HG03442 (cell line): ENCODE results near the gene ARHGEF12.
A peak's percentile ranks its signal among the peaks of the same experiment; 100 is the strongest.

ENCODE experiments used
- ATAC-seq: cut with Tn5 transposase; IDR thresholded peaks from one replicate; pipeline ENCODE4 v1.9.1; 2021; ENCODE audit warnings: mild to moderate bottlenecking, moderate library complexity; ENCODE audit not compliant: unreplicated experiment

ARHGEF12 gene

DNA sequence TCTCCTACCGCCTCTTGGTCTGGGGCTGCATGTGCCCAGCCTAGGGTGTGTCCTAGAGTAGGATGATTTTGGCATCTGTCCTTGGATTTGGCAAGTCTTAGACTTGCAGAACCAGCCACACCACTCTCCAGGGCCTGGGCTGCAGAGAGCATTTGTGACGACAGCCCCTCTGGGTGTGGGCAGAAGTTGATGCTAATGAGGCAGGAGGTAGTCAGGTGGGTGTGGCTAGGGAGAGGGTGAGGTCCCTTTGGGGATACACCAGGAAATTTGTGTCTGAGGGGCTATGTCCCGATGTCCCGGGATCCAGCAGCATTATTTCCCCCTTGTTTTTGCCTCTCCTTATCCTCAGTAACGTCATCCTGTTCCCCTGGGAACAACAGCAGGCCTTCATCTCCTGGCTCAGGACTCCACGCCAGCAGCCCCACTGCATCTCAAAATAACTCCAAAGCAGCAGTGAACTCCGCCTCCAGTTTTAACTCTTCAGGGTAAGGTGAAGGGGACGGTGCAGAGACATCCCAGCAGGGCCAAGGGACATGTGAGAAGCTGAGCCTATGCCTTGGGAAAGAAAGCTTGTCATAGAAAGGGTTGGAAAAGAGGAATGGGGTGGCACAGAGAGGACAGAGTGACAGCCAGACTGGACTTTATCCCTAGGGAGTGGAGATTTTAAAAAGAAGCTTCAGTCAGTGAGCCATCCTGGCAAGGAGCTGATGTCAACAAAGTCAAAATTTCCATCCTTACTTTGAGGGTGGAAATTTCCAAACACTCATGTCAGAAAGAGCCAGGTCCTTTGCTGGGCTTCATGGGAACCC is 19.1 kb upstream of the ARHGEF12 start:
- no peak for ATAC-seq

DNA sequence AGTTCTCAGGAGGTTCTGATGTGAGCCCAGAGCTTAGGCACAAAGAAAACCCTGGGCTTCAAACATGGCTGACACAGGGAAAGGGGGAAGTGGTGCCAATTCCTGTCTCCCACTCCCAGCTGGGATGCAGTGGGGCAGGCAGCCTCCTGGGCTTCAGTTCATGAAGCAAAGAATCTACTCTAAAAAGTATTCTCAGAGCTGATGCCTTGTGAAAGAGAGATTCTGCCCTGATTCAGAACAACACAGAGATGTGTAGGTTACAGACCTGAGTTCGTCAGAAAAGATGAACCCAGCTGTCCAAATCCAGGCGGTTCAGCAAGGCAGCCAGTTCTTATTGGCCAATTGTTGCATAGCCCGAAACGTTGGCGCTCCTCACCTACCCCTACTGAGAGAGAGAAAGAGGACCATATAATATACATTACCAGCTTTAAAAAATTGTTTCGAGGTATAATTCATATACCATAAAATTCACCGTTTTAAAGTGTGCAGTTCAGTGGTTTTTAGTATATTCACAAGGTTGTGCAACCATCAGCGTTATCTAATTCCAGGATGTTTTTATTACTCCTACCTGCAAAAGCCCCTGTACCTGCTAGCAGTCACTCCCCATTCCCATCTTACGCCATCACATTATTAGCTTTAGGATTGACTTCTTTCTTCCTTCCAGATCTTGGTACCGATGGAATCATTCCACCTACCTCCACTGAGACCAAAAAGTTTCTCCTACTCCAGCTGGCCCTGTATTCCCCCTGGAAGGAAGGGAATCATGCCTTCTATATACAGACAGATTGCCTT is 18.3 kb upstream of the ARHGEF12 start:
- no peak for ATAC-seq

DNA sequence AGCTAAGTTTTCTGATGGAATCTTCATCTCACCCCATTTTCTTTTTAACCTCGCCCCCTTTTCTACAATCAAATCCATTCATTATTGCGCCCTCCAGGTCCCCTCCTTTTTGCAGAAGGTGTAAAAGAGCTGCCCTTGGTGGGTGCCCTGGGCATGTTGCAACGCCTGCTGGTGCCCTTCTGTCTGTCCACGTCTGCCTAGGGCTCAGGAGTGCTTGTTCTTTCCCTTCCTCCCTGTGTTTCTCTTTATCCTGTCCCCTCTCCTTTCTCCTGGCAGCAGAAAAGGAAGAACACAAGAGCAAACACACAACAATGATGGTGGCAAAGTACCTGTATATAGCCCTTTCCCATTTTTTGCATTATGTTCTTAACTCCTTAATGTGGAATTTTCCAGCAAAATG is 17.3 kb upstream of the ARHGEF12 start:
- no peak for ATAC-seq

DNA sequence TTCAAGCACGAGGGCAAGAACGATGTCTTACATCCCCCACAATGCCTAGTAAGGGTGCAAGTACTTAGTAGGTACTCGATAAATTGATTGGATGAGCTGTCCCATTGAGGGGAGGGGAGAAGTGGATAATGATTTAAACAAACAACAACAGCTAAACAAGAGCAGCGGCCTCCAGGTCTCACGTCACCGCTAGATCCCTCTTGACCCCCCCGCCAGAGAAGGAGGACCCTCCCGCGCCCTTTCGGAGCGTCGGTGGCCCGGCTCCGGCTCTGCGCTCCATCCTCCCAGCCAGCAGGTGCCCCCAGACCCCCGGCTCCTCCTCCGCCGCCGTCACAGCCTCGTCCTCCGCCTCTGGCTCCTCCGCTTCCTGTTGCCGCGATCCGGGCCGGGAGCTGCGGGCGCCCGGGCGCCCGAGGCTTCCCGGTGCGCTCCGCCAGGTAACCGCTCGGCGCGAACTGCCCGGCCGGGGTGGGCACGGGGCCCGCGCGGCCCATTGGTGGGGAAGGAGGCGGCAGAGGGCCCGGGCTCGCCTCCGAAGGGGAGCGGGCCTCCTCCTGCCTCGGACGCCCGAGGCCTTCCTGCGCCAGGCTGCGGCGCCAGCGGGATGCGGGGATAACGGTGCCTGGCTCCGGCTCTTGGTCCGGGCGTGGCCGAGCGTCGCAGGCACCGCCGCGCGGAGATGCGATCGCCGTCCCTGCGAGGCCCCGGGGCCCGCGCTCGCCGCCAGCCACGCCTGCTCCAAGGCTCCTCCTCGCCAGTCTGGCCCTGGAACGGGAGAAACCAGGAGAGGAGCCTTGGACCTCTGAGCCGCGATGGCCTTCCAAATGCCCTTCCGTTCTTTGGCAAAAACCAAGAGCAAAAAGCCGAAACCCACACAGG is 11.0 kb upstream of the ARHGEF12 start, which contains the start of gene TLCD5:
Gene TLCD5, plus strand, starts transcription at position 368 of the 879 bp plus-strand sequence. CDS start 2,143 bp downstream, outside the sequence.
- no peak for ATAC-seq

DNA sequence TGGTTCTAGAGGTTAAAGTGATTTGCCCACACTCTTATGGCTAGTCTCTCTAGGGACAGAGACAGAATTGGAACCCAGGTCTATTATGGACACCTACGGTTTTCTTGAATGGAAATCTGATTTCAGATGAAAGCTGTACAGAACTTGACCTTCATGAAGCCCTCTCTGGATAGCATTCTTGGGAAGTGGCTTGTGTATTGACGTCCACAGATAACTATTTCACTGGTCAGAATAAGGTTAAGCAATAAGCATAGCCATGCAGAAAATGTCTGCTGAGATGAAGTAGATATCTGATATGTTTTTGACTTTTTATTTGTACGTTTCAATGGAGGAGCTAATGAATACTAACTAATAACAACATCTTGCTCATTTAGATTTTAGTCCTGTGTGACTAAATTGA is 10.0 kb upstream of the ARHGEF12 start:
- ATAC-seq: no peak

DNA sequence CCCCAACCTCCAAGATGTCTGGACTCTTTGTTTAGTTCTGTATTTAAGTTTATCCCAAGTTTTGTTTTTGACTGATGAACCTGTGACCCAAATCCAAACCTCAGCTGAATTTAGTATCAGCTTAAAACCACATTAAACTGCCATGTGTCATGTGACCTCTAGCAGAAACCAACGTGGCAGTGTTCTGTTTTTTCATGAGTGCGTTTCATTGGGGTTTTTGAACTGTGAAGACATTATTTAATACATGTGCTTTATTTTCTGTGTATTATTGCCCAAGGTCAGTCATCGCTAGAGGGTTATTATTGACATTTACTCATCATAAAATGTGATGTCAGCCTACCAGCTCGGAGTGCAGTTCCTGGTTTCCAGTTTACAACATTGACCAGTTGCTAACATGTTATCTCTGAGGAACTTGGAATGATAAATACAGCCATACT is 9.3 kb upstream of the ARHGEF12 start:
- ATAC-seq: no peak

DNA sequence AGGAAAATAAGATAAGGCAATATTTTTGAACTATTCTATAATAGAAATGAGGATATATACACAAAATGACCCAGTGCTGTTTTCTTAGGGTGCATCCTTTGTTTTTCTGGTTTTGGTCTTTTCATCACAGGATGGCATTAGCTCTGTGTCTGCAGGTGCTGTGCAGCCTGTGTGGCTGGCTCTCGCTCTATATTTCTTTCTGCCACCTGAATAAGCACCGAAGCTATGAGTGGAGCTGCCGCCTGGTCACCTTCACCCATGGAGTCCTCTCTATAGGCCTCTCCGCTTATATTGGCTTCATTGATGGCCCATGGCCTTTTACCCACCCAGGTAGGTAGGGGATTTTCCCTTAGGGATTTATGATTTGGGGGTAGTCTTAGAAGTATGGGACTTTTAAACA is 8.9 kb upstream of the ARHGEF12 start:
- ATAC-seq: no peak

DNA sequence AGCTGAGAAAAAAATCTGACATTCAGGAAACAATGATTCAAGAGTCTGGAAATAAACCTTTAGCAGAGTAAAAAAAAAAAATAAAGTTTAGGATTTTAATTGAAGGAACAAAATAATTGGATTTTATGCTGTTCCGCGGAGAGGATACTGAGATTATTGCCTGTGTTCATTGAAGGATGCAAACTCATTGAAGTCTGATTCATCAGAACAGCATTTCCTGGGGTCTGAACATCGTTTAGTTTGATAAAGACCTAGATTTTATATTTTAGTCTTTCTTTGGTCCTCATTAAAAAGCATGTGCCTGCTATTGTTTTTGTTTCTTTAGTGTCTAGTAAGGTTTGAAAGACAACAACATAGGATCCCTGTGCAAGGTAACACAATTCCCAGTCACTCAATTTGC is 6.7 kb upstream of the ARHGEF12 start:
- ATAC-seq: no peak

DNA sequence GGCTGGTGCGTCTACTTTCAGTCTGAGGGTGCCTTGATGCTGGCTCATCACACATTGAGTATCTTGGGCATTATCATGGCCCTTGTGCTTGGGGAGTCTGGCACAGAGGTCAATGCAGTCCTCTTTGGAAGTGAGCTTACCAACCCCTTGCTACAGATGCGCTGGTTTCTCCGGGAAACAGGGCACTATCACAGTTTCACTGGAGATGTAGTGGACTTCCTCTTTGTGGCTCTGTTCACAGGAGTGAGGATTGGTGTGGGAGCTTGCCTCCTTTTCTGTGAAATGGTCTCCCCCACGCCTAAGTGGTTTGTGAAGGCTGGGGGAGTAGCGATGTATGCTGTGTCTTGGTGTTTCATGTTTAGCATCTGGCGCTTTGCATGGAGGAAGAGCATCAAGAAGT is 6.2 kb upstream of the ARHGEF12 start:
- no peak for ATAC-seq

DNA sequence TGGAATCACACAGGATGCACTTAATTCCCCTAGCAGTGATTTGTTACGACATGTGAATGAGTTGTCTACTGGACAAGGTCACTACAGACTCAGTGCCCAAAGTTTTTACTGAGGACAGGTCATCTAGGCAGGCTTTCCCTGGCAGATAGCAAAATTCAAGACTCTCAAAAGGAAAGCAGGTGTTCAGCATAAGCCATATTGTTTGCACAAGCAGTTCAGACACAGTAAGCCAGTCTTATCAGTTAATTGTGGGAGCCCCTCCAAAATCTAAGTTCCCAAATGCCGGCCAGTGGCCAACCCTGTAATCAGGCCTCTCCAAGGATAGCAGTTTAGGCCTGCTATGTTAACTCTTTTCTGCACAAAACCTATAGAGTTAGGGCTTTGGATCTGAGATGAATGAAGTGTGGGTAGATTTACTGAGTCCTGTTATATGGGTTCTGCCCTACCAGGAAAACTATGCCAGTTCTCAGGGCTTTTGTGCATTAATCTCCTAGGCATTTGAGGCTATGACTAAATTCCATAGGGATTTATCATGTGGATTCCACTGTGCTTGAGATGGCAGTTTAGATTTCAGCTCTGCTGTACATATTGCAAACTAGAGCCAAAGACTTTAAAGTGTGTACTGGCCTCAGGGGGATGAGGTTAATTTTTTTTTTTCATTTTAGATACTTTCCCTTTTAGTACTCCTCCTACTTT is 4.8 kb upstream of the ARHGEF12 start:
- no peak for ATAC-seq

DNA sequence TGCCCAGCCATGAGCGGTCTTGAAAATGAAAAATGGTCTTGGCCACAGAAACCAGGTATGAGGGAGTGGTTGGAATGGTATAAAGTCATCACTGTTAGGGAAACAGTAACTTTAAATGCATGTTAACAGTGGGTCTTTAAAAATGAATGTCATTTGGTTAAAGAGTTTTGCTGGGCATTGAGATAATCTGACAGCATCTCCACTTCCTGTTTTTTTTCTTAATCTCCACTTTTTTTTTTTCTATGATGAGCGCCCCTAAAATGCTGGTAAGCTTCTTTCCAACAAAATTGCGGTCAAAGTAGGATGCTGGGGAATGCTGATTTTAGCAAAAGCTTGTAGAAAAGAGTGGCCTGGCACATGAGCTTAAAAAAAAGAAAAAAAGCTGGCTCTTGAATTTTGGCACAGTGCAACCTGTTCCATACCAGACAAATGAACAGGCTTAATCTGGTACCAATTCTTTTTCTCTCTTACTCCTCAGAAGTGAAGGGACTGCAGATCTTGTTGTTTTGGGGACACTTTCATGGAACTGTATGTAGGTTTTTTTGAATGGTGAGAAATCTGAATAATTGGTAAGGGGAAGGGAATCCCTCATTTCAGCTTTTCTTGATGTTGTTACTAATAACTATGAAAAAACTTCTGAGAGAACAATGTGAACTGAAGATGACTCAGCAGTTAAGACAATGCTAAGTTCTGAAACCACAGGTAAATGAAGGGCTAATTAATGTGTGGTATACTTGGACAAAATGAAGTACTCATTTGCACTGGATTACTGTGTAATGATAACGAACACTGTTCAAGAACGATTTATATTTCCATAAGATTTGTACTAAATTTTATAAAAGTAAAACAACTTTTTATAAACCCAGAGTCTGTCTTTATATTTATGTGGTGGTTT is 3.1 kb upstream of the ARHGEF12 start:
- ATAC-seq: no peak

DNA sequence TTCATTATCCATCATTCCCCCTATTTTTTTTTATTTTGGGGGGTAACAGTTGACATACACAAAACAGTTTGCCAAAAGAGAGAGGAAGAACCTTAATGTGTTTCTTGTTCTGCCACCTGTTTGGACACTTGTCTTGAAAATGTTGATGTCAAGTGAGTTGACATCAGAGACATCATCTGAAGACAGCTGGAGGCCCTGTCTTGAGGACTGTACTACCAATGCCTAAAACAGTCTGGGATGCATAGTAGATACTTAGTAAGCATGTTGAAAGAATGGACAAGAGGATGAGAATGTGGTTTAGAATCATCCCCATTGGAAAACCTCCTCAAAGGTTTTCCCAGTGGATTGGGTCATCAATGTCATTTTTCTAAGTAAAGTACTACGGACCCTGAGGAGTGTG is 2.4 kb upstream of the ARHGEF12 start:
- no peak for ATAC-seq

DNA sequence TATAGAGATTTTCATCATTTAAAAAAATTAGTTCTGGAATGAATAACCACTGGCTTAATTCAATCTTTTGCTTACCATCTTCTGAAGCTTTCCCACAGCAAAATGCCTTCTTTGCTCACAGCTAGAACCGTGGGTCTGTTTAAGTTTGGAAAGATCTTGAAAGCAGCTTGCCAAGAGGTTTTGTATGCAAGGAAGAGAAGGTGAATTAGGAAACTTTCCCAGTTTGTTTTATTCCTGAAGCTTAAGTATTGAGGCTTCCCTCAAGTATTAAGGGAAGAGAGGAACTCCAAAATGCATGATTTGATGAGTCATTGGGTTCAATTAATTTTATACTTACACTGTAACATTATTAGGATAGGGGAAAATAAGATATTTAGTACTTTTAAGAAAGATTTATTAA is 1.9 kb upstream of the ARHGEF12 start:
- no peak for ATAC-seq

DNA sequence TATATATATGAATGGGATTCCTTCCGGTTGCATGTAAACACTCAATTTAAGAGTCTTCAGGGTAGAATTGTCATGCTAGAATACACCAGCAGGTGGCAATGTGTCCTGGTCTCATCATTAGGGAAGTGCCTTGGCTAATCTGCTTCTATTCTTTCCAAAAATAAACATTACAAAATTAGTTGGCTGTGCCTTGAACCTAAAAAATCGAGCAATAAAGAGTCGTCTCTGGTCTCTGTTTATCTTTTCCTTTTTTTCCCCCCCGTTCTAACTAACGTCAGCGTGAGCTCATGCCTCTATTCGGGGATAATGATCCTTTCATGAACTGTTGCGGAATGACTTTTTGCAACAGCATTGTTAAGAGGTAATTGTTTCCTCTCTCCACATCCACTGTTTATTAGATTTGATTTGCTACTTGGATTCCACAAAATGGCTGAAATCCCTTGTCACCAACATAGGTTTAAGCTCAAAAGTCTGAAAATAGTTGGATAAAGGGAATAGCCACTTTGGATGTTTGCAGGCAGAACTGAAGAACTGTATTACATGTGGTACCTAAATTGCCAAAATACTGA is 1.2 kb upstream of the ARHGEF12 start:
- no peak for ATAC-seq

DNA sequence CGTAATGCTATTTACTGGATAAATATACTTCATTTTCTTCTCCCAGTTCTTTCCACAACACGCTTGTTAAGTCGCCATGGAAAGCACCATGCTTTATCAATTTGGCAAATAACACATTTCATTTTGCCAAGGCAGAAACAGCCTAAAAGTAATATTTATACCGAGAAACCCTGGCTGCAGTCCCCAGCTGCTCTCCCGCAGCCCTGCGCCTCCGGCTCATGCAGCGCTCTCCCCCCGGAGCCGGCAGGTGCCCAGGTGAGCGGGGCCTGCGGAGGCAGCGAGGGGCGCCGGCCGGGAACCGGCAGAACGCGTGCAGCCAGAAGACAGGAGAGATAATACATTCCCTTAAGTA is 681 bp upstream of the ARHGEF12 start:
- peak; percentile 23 for ATAC-seq

DNA sequence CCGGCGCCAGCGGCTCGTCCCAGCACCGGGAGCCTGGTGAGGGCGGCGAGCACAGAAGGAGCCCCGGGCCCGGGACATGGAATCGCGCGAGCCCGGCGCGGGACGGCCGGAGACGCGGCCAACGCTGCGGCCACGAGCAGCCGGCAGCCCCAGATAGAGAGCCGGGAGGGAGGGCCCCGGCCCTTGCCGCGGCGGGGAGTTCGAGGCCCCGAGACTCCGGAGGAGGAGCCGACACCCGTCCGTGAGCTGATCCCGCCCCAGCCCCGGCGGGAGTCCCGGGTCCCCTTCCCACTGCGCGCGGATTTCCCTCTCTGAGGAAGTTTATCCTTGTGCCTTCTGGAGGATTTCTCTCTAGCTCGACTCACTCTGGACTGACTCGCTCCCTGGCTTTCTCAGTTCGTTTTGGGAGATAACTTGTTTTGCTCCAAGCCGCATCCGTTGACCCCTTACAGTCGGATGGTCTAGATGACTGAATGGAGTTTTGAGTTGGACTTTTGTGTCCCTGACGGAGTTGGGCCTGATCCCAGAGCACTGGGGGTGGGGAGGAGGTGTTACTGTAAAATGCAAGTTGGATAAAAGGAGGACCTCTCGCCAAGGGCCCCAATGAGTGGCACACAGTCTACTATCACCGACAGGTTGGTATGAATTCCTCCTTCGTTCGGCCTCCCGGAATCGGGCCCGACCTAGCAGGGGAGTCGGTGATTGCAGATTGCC is 585 bp downstream of the ARHGEF12 start:
- ATAC-seq: peak; percentile 1

DNA sequence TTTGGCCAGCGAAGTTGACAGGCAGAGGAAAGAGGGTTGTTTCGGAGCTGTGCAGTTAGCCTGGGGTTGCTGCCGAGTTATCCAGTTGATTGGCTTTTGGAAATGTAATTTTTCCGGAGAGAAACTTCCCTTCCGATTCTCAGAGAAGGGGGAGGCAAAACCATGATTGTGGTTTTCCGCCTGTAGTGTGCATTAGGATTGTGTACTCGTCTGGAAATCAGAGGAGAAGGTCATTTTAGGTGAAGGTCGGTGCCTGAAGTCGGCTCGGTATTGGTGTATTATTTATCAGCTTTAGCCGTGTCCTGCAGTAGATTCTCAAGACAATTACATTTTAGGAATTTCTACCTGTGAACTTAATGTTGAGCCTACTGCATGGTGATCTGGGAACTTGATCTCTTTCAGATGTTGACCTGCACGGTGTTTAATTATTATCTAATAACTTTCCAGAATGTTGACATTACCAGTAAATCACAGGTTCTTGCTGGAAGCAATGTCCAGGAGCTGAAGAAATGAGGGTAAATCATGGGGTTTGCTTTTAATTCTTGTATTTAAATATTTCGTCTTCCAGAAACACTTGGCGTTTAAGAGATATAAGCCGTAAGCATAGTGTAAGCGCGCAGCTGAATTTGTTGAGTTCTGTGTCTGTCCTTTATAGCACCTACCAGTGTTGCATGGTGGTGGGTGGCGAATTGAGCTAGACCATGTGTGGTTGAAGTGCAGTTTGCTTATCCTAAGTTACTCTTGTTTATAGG is 1.3 kb downstream of the ARHGEF12 start:
- ATAC-seq: no peak
